HL-60 (cell line): Measurements from ENCODE around the gene BLID.

Source experiments
- CTCF ChIP-seq: IDR thresholded peaks from one replicate; pipeline ENCODE4 v1.5.1; 2011; ENCODE audit warnings: low read length, control low read depth, inconsistent platforms; ENCODE audit not compliant: insufficient read depth
- GABPA ChIP-seq: IDR thresholded peaks from 2 replicates; pipeline ENCODE4 v1.6.1; 2012; ENCODE audit warnings: low read depth
- REST ChIP-seq: IDR thresholded peaks from 2 replicates; pipeline ENCODE4 v1.6.1; 2012; ENCODE audit warnings: low read depth; ENCODE audit not compliant: insufficient replicate concordance
- SPI1 ChIP-seq: IDR thresholded peaks from 2 replicates; pipeline ENCODE4 v1.6.1; 2012; ENCODE audit warnings: low read depth, mild to moderate bottlenecking, borderline replicate concordance

- TF ChIP-seq CTCF (no peak), GABPA (no peak), REST (no peak), SPI1 (no peak)
These were observed 39.0 kb upstream of the BLID start for GRCh38 chr11:122154994-122155393.
